ENCODE data around the gene PNMA3.
"Not testable (repeated sequence)": the region's sequence is repeated elsewhere in the genome, so short reads cannot be mapped to it uniquely, and the experiment has no call there.

DNA sequence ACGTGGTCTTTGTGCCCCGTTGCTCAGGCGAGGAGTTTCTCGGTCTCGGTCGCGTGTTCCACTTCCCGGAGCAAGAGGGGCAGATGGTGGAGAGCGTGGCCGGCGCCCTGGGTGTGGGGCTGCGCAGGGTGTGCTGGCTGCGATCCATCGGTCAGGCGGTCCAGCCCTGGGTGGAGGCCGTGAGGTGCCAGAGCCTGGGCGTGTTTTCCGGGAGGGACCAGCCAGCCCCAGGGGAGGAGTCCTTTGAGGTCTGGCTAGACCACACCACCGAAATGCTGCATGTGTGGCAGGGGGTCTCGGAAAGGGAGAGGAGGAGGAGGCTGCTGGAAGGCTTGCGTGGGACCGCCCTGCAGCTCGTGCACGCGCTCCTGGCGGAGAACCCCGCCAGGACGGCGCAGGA lies 17.1 kb downstream of the PNMA3 start:
- TF ChIP-seq, protein P1, sequence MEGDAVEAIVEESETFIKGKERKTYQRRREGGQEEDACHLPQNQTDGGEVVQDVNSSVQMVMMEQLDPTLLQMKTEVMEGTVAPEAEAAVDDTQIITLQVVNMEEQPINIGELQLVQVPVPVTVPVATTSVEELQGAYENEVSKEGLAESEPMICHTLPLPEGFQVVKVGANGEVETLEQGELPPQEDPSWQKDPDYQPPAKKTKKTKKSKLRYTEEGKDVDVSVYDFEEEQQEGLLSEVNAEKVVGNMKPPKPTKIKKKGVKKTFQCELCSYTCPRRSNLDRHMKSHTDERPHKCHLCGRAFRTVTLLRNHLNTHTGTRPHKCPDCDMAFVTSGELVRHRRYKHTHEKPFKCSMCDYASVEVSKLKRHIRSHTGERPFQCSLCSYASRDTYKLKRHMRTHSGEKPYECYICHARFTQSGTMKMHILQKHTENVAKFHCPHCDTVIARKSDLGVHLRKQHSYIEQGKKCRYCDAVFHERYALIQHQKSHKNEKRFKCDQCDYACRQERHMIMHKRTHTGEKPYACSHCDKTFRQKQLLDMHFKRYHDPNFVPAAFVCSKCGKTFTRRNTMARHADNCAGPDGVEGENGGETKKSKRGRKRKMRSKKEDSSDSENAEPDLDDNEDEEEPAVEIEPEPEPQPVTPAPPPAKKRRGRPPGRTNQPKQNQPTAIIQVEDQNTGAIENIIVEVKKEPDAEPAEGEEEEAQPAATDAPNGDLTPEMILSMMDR (IDR thresholded peaks at IDR 0.05; ENCODE audit: extremely low read depth in 1 of 2, insufficient read depth in 1 of 2, low read depth in 1 of 2, low read length in 2 of 2), result not testable (repeated sequence)
- not testable (repeated sequence) for TF ChIP-seq POLR2A (IDR thresholded peaks at IDR 0.05; ENCODE audit: low read depth, low read length); EZH2 (IDR thresholded peaks at IDR 0.05; ENCODE audit: borderline replicate concordance, low read depth, low read length, severe bottlenecking); POLR2AphosphoS5 (IDR thresholded peaks at IDR 0.05; ENCODE audit: insufficient read depth, low read depth, low read length); MYC (IDR thresholded peaks at IDR 0.05; ENCODE audit: low read depth, low read length)

Data from endothelial cell of umbilical vein (primary cell).